ENCODE data around the gene EVI2B.

Gene EVI2B

DNA sequence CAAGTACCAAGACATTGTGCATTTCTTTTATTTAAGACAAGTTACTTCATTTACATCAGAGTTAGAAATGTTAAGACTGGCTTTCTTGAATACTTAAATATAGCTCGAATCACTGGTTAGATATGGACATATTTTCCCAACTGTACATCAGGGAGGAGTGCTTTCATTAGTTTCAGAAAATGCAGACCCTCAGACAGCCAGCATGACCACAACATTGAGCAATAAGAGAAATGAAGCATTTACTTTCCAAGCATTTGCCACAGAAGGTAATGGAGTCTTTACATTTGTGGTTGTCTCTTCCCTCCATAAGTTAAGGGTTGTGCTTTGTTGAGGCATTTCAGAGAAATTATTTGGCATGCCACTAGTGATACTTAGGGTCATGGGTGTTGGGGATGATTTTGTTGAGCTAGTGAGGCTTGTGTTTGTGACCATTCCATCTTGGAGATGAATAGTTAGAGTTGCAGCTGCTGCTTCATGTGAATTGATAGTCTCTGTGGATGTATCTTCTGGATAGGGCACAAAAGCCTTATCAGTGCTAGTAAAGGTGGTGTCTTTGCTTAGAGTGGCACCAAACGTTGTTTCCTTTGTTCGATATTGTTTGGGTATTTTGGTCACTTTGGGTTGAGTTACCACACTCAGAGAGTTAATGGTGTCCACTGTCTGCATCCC lies 18.9 kb downstream of the EVI2B start:
- H3K4me2 ChIP-seq (ENCODE audit: low read depth, low read length), result no peak overlapping the region
- no peaks in the 10 kb centered on the region for H3K27me3 ChIP-seq (replicated peaks; ENCODE audit: insufficient read depth, low read length)
- no peak for DNase-seq
- H2AFZ ChIP-seq (ENCODE audit: low read length), result no peak overlapping the region
- H3K79me2 ChIP-seq (ENCODE audit: low read length), result no peaks in the 10 kb centered on the region
- H3K9me2 ChIP-seq (replicated peaks; ENCODE audit: insufficient read depth, low read length), result no peaks in the 10 kb centered on the region
- no peak overlapping the region for H3K4me3 ChIP-seq (ENCODE audit: low read length)
- no peaks in the 10 kb centered on the region for H3K9me3 ChIP-seq (replicated peaks; ENCODE audit: insufficient read depth, low read length)
- no peak overlapping the region for H3K9ac ChIP-seq (ENCODE audit: low read length)
- no peaks in the 10 kb centered on the region for H4K20me1 ChIP-seq (ENCODE audit: insufficient read depth, low read length)
- TF ChIP-seq EZH2 (optimal IDR thresholded peaks at IDR 0.05; ENCODE audit: low read depth, low read length) (no peak), EZH2phosphoT487 (IDR thresholded peaks at IDR 0.05; ENCODE audit: low read length) (no peak)
- TF ChIP-seq, protein P1, sequence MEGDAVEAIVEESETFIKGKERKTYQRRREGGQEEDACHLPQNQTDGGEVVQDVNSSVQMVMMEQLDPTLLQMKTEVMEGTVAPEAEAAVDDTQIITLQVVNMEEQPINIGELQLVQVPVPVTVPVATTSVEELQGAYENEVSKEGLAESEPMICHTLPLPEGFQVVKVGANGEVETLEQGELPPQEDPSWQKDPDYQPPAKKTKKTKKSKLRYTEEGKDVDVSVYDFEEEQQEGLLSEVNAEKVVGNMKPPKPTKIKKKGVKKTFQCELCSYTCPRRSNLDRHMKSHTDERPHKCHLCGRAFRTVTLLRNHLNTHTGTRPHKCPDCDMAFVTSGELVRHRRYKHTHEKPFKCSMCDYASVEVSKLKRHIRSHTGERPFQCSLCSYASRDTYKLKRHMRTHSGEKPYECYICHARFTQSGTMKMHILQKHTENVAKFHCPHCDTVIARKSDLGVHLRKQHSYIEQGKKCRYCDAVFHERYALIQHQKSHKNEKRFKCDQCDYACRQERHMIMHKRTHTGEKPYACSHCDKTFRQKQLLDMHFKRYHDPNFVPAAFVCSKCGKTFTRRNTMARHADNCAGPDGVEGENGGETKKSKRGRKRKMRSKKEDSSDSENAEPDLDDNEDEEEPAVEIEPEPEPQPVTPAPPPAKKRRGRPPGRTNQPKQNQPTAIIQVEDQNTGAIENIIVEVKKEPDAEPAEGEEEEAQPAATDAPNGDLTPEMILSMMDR (IDR thresholded peaks at IDR 0.05; ENCODE audit: low read length), result no peak
- H3K36me3 ChIP-seq (replicated peaks; ENCODE audit: insufficient read depth, low read length), result no peaks in the 10 kb centered on the region
- no peak overlapping the region for H3K27ac ChIP-seq (ENCODE audit: low read length)
- H3F3A ChIP-seq (ENCODE audit: insufficient read depth, low read length), result no peaks in the 10 kb centered on the region
- no peaks in the 10 kb centered on the region for H3K4me1 ChIP-seq (ENCODE audit: low read length)

DNA sequence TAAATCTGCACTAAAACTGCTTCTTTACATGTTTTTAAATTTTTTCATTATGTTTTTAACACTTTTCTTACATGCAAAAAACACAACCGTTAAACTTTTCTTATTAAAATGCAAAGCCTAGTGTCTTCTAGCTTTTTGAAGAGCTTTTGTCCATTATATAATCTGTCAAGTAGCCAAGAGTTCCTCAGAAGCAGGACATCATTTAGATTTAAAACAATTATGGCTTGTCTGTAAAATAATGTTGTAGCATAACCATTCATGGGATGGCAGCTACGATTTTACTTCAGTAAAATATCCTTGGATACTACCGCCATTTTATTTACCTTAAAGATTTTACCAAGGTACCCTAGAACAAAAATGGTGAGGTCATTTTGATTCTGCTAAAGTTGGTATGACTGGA lies 19.6 kb downstream of the EVI2B start:
- TF ChIP-seq, protein P1 (IDR thresholded peaks at IDR 0.05; ENCODE audit: low read length), result no peak
- no peak for TF ChIP-seq EZH2phosphoT487 (IDR thresholded peaks at IDR 0.05; ENCODE audit: low read length)
- TF ChIP-seq EZH2 (optimal IDR thresholded peaks at IDR 0.05; ENCODE audit: low read depth, low read length), result no peak
- Histone ChIP-seq H3K4me1 (ENCODE audit: low read length) (no peaks in the 10 kb centered on the region), H3K4me3 (ENCODE audit: low read length) (no peak overlapping the region), H3K36me3 (replicated peaks; ENCODE audit: insufficient read depth, low read length) (no peaks in the 10 kb centered on the region), H4K20me1 (ENCODE audit: insufficient read depth, low read length) (no peaks in the 10 kb centered on the region), H3K9ac (ENCODE audit: low read length) (no peak overlapping the region), H3K9me3 (replicated peaks; ENCODE audit: insufficient read depth, low read length) (no peaks in the 10 kb centered on the region), H3K27ac (ENCODE audit: low read length) (no peak overlapping the region), H3F3A (ENCODE audit: insufficient read depth, low read length) (no peaks in the 10 kb centered on the region), H3K27me3 (replicated peaks; ENCODE audit: insufficient read depth, low read length) (no peaks in the 10 kb centered on the region), H3K4me2 (ENCODE audit: low read depth, low read length) (no peak overlapping the region), H3K79me2 (ENCODE audit: low read length) (no peaks in the 10 kb centered on the region), H2AFZ (ENCODE audit: low read length) (no peak overlapping the region), H3K9me2 (replicated peaks; ENCODE audit: insufficient read depth, low read length) (no peaks in the 10 kb centered on the region)
- no peak for DNase-seq

DNA sequence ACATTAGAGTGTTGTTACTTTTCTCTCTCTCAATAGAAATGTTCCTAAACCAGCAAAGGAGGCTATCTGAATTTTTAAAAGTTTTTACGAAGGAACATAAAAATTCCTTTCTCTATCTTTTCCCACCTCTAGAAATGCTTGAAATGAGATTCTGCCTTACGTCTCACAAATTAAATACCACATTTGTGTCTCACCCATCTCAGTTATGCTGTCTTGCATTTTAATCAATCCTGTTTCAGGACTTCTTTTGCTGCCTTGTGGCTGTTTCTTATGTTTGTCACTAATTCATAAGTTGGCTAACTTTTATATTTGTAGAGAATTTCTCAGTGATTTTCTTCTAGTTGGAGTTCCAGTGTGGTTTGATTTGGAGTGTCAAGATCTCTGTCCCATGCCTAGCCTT lies 20.3 kb downstream of the EVI2B start:
- no peak for DNase-seq
- TF ChIP-seq, protein P1 (IDR thresholded peaks at IDR 0.05; ENCODE audit: low read length), result no peak
- TF ChIP-seq EZH2 (optimal IDR thresholded peaks at IDR 0.05; ENCODE audit: low read depth, low read length) (no peak), EZH2phosphoT487 (IDR thresholded peaks at IDR 0.05; ENCODE audit: low read length) (no peak)
- Histone ChIP-seq H3F3A (ENCODE audit: insufficient read depth, low read length) (no peaks in the 10 kb centered on the region), H3K36me3 (replicated peaks; ENCODE audit: insufficient read depth, low read length) (no peaks in the 10 kb centered on the region), H3K4me1 (ENCODE audit: low read length) (no peaks in the 10 kb centered on the region), H3K9ac (ENCODE audit: low read length) (no peak overlapping the region), H3K4me3 (ENCODE audit: low read length) (no peak overlapping the region), H3K79me2 (ENCODE audit: low read length) (no peaks in the 10 kb centered on the region), H2AFZ (ENCODE audit: low read length) (no peak overlapping the region), H4K20me1 (ENCODE audit: insufficient read depth, low read length) (no peaks in the 10 kb centered on the region), H3K9me3 (replicated peaks; ENCODE audit: insufficient read depth, low read length) (no peaks in the 10 kb centered on the region), H3K4me2 (ENCODE audit: low read depth, low read length) (no peak overlapping the region), H3K27me3 (replicated peaks; ENCODE audit: insufficient read depth, low read length) (no peaks in the 10 kb centered on the region), H3K9me2 (replicated peaks; ENCODE audit: insufficient read depth, low read length) (no peaks in the 10 kb centered on the region), H3K27ac (ENCODE audit: low read length) (no peak overlapping the region)

All from MM.1S (cell line).